HL-60 (cell line): ENCODE measurements around the gene COL16A1.

ENCODE experiments used
- DNase-seq, 2 experiments: peaks; one replicate each; pipeline ENCODE4 v3.0.0-alpha.2; 2010 to 2020; ENCODE audit warnings: low read depth in 1 of 2, low spot score in 1 of 2
- H3K27ac ChIP-seq: fragments of 250-450 bp; sonication (Bioruptor Pico); replicated peaks from 2 replicates; pipeline ENCODE4 v1.5.1; 2020; ENCODE audit warnings: mild to moderate bottlenecking, moderate library complexity
- H3K27me3 ChIP-seq: fragments of 250-450 bp; sonication (Bioruptor Pico); 2 replicates; pipeline ENCODE4 v1.5.1; 2021; ENCODE audit warnings: mild to moderate bottlenecking, moderate library complexity; ENCODE audit not compliant: insufficient read depth, poor library complexity, severe bottlenecking
- H3K4me3 ChIP-seq: replicated peaks from 2 replicates; pipeline ENCODE4 v1.5.1; 2011; ENCODE audit warnings: mild to moderate bottlenecking, control low read depth, low read length; ENCODE audit not compliant: insufficient read depth
- CTCF ChIP-seq: IDR thresholded peaks from one replicate; pipeline ENCODE4 v1.5.1; 2011; ENCODE audit warnings: low read length, control low read depth, inconsistent platforms; ENCODE audit not compliant: insufficient read depth
- GABPA ChIP-seq: IDR thresholded peaks from 2 replicates; pipeline ENCODE4 v1.6.1; 2012; ENCODE audit warnings: low read depth
- POLR2AphosphoS5 ChIP-seq: IDR thresholded peaks from 2 replicates; pipeline ENCODE4 v1.6.1; 2012; ENCODE audit warnings: low read depth
- SPI1 ChIP-seq: IDR thresholded peaks from 2 replicates; pipeline ENCODE4 v1.6.1; 2012; ENCODE audit warnings: low read depth, mild to moderate bottlenecking, borderline replicate concordance
- TF ChIP-seq, protein P1 (sequence below): IDR thresholded peaks from 2 replicates; pipeline ENCODE4 v1.6.1; 2012; ENCODE audit warnings: low read depth; ENCODE audit not compliant: insufficient replicate concordance

COL16A1 gene

DNA sequence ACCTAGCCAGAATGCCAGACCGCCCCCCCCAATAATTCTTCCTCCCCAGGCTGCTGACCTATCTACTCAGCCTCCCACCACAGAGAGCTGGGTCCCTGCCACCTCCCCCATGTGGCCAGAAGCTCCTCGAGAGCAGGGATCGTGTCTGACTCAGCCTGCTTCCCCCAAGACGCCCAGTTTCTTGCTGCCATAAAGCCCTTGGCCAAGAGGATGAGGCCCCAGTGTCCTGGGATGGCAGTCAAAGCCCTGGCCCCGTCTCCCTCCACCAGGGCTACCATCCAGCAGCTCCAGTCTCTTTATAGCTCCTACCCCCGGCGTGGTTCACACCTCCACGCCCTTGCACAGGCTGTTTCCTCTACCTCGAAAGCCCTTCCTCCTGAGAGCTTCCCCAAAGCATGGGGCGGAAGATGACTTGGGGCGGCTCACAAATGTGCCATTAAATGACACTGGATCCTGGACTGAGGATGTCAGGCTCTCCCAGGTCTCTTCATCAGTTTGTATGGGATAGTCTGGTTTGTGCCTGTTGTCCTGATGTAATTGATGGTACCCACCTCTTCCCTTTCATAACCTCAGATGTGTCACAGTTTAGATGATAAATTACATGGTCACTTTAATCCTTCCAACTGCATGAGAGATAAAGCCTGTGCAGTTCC is 47.2 kb upstream of the COL16A1 start:
- H3K27me3 ChIP-seq = peaks cover 2% of the 10 kb centered on the region
- DNase-seq = peak in 1 of 2 experiments; percentile 53

DNA sequence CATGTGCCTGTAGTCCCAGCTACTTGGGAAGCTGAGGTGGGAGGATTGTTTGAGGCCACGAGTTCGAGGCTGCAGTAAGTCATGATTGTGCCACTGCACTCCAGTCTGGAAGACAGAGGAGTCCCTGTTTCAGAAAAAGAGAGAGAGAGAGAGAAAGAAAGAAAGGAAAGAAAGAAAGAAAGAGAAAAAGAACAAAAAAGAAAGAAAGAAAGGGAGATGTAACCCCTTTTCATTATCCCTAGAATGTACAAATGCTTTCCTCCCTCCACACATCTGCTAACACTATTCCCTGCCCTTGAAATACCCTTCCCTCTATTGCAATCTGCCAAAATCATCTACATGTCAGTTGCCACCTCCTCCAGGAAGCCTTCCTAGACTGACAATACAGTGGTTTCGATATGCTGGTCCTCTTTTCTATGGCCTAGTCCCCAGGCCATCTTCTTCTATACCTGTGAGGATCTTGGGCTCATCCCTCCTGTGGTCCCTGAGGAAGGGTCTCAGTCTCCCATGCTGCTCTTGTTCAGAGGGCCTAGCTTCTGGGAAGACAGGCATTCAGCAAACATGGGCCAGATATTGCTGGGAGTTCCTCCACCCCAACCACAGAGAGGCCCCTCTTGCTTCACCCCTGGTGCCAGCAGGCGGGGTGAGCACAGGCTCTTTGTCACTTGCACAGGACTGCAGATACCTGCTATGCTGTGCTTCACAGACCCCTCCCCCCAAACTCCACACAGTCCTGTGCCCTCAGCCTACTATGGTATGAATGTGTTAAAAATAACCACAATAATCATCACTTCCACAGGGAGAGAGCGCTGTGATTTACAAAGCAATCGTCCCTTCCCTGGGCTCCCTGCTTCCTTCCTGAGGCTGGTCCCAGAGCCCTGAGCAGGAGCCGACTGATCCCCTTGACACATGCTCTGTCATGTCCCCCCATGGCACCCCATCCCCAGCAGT is 46.2 kb upstream of the COL16A1 start:
- no peak overlapping the region for H3K27ac ChIP-seq
- TF ChIP-seq CTCF = no peak
- TF ChIP-seq, protein P1, sequence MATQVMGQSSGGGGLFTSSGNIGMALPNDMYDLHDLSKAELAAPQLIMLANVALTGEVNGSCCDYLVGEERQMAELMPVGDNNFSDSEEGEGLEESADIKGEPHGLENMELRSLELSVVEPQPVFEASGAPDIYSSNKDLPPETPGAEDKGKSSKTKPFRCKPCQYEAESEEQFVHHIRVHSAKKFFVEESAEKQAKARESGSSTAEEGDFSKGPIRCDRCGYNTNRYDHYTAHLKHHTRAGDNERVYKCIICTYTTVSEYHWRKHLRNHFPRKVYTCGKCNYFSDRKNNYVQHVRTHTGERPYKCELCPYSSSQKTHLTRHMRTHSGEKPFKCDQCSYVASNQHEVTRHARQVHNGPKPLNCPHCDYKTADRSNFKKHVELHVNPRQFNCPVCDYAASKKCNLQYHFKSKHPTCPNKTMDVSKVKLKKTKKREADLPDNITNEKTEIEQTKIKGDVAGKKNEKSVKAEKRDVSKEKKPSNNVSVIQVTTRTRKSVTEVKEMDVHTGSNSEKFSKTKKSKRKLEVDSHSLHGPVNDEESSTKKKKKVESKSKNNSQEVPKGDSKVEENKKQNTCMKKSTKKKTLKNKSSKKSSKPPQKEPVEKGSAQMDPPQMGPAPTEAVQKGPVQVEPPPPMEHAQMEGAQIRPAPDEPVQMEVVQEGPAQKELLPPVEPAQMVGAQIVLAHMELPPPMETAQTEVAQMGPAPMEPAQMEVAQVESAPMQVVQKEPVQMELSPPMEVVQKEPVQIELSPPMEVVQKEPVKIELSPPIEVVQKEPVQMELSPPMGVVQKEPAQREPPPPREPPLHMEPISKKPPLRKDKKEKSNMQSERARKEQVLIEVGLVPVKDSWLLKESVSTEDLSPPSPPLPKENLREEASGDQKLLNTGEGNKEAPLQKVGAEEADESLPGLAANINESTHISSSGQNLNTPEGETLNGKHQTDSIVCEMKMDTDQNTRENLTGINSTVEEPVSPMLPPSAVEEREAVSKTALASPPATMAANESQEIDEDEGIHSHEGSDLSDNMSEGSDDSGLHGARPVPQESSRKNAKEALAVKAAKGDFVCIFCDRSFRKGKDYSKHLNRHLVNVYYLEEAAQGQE = no peak
- TF ChIP-seq GABPA = no peak
- no peak for TF ChIP-seq SPI1
- H3K27me3 ChIP-seq = peaks cover 2% of the 10 kb centered on the region
- peak in 1 of 2 experiments; percentile 60 for DNase-seq
- H3K4me3 ChIP-seq = no peak overlapping the region

More for the DNA sequence above, 47.2 kb upstream of the COL16A1 start:
- TF ChIP-seq CTCF = no peak
- TF ChIP-seq GABPA = no peak
- no peak for TF ChIP-seq POLR2AphosphoS5
- no peak for TF ChIP-seq SPI1
- TF ChIP-seq, protein P1 = no peak
- Histone ChIP-seq H3K27ac (no peak overlapping the region), H3K4me3 (no peak overlapping the region)

GRCh38 chr1:31748365-31748764 is 44.5 kb upstream of the COL16A1 start:
- TF ChIP-seq POLR2AphosphoS5 = no peak
- TF ChIP-seq, protein P1 = no peak
- no peak for TF ChIP-seq GABPA
- no peak for DNase-seq

More at GRCh38 chr1:31748365-31748764, 44.5 kb upstream of the COL16A1 start:
- Histone ChIP-seq H3K4me3 (no peak overlapping the region), H3K27ac (no peak overlapping the region), H3K27me3 (peaks cover 2% of the 10 kb centered on the region)
